ENCODE data around the gene MYO7B. TPM values are rescaled to one million over a fixed set of nuclear protein-coding genes. Genes with fewer than 3 reads are reported as not detected.

Gene MYO7B
- total RNA-seq, 4 donors from 2014 or later, result 214 to 1,039 (median 594) TPM

- no peak for TF ChIP-seq CTCF (IDR thresholded peaks at IDR 0.05)
- Histone ChIP-seq H3K9me3 (peaks cover 0 to 3% (median 0%) of the 10 kb centered on the region in 4 donors), H3K4me3 (no peak overlapping the region), H3K27me3 (no peaks in the 10 kb centered on the region), H3K36me3 (peaks cover 0 to 79% (median 0%) of the 10 kb centered on the region in 3 donors), H3K27ac (no peak overlapping the region), H3K4me1 (no peaks in the 10 kb centered on the region)
- DNase-seq, result peak in 2 of 3 donors; percentile 22 to 32
Measured at GRCh38 chr2:127610561-127610960, 75.1 kb downstream of the MYO7B start.

DNA sequence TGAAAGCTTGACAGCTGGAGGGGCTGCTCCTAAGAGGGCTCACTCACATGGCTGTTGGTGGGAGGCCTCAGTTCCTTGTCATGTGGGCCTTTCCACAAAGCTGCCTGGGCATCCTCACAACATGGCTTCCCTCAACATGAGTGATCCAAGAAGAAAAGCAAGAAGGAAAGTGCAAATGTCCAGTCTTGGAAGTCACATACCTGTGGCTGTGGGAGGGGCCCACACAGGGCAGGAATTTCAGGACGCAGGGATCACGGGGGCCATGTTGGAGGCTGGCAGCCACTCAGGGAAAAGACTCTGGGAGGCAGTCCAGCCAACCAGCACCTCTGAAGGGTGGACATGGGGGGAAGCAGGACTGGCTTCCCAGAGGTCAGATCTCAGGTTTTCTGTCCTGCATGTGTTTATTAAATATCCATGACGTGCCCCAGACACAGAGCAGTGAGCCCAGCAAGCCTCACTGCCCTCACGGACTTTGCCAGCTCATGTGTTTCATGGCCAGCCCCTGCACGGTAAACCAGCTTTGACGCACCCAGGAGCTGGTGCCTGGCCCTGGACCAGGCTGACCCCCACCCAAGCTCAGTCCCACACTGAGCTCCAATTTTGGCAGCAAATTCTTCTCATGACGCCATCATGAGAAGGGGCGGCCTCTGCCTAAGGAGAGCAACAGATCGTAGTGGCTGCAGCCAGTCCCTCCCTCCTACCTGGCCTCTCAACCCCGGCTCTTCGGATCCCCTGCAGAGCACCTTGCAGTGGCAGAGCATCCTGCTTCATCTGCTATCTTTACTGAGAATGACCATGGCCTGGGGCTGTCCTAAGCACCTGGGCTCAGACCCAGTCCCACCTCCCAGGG is 75.8 kb downstream of the MYO7B start:
- H3K27ac ChIP-seq, result no peak overlapping the region
- no peaks in the 10 kb centered on the region for H3K4me1 ChIP-seq
- DNase-seq, result peak in 2 of 3 donors; percentile 29 to 32
- TF ChIP-seq CTCF (IDR thresholded peaks at IDR 0.05) (no peak), POLR2A (IDR thresholded peaks at IDR 0.05) (no peak)
- H3K36me3 ChIP-seq, result peaks cover 0 to 73% (median 0%) of the 10 kb centered on the region in 3 donors
- H3K4me3 ChIP-seq, result no peak overlapping the region
- no peaks in the 10 kb centered on the region for H3K27me3 ChIP-seq
- H3K9me3 ChIP-seq, result peaks cover 0 to 3% (median 0%) of the 10 kb centered on the region in 4 donors

DNA sequence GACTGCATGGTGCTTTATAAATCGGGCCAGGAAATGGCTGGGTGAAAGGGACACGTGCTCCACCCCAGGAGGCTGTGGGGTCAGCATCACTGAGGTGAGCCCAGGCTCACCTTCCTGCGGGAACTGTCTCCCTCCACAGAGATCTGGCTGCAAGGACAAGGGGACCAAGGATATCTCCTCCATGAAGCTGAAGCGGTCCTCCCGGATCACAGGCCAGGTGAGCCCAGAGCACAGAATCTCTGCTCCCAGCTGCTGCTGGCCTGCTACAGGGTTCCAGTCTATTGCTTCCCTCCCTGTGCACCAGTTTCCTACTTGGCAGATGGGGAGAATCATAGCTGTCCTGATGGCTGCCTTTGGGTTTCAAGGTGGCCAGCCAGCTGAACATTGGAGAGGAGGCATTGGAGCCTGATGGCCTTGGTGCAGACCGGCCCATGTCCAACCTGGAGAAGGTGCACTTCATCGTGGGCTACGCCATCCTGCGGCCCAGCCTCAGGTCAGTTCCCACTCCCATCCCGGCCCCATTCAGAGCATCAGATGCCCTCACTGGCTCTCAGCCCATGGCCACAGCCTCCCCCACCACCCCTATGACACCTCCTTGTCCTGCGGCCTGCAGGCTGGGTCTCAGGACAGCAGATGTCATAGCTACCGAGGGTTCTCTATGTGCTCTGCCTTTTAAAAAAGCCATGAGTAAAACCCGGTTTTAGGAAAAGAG is 76.8 kb downstream of the MYO7B start:
- TF ChIP-seq CTCF (IDR thresholded peaks at IDR 0.05), result no peak
- TF ChIP-seq POLR2A (IDR thresholded peaks at IDR 0.05), result no peak
- peaks cover 0 to 3% (median 0%) of the 10 kb centered on the region in 4 donors for H3K9me3 ChIP-seq
- peak; percentile 12 to 34 (median 28) for DNase-seq
- H3K27me3 ChIP-seq, result no peaks in the 10 kb centered on the region
- no peak overlapping the region for H3K27ac ChIP-seq
- H3K4me3 ChIP-seq, result no peak overlapping the region
- H3K4me1 ChIP-seq, result no peaks in the 10 kb centered on the region
- peaks cover 0 to 69% (median 0%) of the 10 kb centered on the region in 3 donors for H3K36me3 ChIP-seq

- TF ChIP-seq POLR2A (IDR thresholded peaks at IDR 0.05) (no peak), CTCF (IDR thresholded peaks at IDR 0.05) (no peak)
- Histone ChIP-seq H3K36me3 (peaks cover 0 to 57% (median 0%) of the 10 kb centered on the region in 3 donors), H3K27me3 (no peaks in the 10 kb centered on the region), H3K27ac (no peak overlapping the region), H3K4me1 (no peaks in the 10 kb centered on the region), H3K4me3 (no peak overlapping the region), H3K9me3 (peaks cover 0 to 3% (median 0%) of the 10 kb centered on the region in 4 donors)
- no peak for DNase-seq
Measured at GRCh38 chr2:127614246-127614645, 78.8 kb downstream of the MYO7B start.

DNA sequence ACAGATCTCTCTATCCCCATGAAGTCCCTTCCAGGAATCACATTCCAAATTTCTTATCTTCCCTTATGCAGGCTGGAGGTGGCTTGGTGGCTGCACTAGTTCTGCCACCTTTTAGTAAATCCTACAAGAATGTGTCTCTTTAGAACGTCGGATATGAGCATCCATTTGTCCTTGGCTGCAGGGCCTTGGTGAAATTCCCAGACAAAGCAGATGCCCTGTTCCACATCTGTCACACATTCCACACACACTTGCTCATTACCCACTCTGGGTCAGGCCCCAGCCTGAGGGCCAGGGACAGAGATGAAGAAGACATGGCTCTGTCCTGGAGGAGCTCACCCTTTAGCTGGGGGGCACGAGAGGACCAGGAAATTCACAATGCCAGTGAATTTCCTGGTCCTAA is 79.2 kb downstream of the MYO7B start:
- no peak for DNase-seq
- Histone ChIP-seq H3K9me3 (peaks cover 0 to 3% (median 0%) of the 10 kb centered on the region in 4 donors), H3K27me3 (no peaks in the 10 kb centered on the region), H3K4me3 (no peak overlapping the region), H3K36me3 (peaks cover 0 to 54% (median 0%) of the 10 kb centered on the region in 3 donors), H3K27ac (no peak overlapping the region), H3K4me1 (peaks cover 0 to 4% (median 0%) of the 10 kb centered on the region in 4 donors)
- TF ChIP-seq POLR2A (IDR thresholded peaks at IDR 0.05) (no peak), CTCF (IDR thresholded peaks at IDR 0.05) (no peak)

Data from Peyer's patch (tissue), 4 donors.